SIG-M5 treated with dmso at 0.1 percent for 504 hours (cell line): ENCODE data around the gene RANBP2.
"Not testable (repeated sequence)": the region's sequence is repeated elsewhere in the genome, so short reads cannot be mapped to it uniquely, and the experiment has no call there.

Source experiments
- DNase-seq: peaks from one replicate; lab custom pipeline; 2025; ENCODE audit not compliant: unreplicated experiment; lab: John Stamatoyannopoulos, UW

The RANBP2 gene

DNA sequence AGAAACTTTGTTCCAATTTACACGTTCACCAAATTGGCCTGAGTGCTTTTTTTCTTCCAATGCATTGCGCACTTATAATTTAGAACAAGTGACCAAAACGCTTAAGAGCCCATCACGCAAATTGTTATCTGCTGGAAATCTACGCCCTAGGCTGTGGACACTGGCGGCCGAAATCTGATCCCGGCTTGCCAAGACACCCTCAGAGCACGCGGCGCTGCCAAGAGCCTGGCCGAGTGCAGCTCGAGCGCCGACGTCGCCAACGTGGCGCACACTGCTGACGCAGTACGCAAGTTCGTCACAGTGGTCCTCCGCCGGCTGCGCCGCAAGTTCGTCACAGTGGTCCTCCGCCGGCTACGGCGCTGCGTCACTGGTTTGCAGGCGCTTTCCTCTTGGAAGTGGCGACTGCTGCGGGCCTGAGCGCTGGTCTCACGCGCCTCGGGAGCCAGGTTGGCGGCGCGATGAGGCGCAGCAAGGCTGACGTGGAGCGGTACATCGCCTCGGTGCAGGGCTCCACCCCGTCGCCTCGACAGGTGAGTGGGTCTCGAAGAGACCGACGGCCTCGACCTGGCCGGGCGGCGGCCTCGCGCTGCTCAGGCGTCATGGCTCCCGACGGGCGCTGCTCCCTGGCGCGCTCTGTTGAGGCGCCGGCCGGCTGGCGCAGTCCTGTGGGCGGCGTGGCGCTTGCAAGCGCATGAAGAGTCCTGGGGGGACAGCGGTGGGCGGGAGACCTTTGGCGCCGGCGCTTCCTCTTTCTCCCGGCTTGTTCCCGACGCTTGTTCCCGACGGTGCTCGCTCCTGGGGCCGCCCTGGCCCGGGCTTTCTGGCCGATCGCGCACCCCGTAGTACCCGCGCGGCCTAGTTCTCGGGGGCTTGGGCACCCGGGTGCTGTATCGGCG is at the start of gene RANBP2:
Gene RANBP2 (plus strand): TSS at position 334 of the 896 bp plus-strand sequence. CDS start 125 bp downstream, at position 459.
- peak; percentile 90 for DNase-seq

DNA sequence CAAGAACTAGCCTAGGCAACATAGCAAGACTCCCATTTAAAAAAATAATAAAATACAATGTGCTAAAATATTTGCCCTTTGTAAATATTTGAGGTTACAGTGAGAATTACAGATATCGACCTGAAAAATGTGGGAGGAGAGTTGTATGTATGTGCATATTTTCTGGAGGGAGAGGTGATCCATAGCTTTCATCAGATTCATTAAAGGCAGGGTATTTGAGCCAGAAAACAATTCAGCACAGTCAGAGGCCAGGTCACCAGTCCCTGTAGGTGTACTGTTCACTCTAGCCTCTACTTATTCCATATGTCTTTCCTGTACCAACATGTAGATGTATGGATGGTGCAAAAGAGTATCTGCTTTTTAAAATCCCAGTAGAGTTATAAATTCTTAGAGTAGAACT is 49.0 kb upstream of the RANBP2 start:
- not testable (repeated sequence) for DNase-seq

DNA sequence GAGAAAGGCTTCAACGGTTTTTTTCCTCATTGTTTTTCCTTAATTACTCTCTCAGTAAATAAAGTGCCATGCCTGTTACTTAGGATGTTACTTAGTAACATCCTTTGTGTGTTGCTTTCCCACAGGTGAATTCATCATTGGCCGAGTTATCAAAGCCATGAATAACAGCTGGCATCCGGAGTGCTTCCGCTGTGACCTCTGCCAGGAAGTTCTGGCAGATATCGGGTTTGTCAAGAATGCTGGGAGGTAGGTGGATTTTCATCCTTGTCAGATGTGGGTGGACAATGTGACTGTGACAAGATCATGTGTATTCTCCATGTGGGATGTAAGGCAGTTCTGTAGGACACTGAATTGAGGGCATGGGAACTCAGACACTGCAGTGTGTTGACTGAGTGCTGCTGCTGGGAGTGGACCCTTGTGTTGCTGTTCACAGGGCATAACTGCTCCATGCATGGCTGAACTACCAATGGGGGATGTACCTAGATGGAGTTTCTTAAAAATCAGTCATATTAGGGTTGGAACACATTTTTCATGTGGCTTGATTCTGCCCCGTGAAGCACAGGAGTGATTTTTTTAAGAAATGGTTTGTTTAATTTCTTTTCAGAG is 47.0 kb upstream of the RANBP2 start:
- DNase-seq: not testable (repeated sequence)

- DNase-seq: not testable (repeated sequence)
Measured at GRCh38 chr2:108676522-108676921, 42.8 kb upstream of the RANBP2 start.

GRCh38 chr2:108677239-108677744 is 42.0 kb upstream of the RANBP2 start:
- DNase-seq: not testable (repeated sequence)

- not testable (repeated sequence) for DNase-seq
Measured at GRCh38 chr2:108678198-108678651, 41.1 kb upstream of the RANBP2 start.

GRCh38 chr2:108680805-108681204 is 38.5 kb upstream of the RANBP2 start:
- not testable (repeated sequence) for DNase-seq

DNA sequence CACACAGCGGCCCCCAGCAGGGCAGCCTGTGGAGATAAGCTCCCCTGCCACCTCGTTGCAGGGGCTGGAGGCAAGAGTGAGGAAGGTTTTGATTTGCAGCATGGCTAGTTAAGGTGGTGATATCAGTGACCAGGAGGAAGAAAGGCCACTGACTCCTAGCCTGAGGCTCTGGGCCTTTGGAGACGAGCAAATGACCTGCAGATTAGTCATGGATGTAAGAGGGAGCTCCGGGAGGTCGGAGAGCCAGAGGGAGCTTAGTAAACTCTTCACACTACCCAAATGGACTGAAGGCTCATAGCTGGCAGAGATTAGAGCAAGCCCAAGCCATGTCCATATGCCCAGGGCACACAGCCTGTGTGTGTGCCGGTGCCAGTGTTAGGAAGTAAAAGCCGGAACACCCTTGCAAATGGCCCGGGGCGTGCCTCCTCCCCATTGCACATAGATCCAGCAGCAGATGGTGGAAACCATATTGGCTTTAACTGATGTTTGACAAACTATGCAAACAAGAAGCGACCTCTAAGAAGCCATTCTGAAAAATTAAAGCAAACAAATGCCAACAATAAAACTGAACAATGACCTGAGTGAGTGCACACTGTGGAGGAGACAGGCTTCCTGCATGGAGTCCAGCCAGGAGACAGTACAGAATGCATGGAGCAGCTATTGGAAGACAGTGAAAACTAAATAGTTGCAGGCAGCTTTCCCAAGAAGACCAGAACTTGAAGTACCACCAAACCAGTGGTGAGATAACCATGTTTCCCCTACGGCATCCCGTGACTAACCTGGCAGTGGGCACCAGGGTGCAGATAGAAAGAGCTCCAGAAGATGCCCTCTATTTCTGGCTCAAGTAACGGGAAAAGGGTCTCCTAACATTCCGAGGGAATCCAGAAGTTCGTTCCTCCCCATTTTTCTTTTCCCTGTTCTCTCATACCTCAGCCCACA is 30.2 kb upstream of the RANBP2 start:
- not testable (repeated sequence) for DNase-seq

DNA sequence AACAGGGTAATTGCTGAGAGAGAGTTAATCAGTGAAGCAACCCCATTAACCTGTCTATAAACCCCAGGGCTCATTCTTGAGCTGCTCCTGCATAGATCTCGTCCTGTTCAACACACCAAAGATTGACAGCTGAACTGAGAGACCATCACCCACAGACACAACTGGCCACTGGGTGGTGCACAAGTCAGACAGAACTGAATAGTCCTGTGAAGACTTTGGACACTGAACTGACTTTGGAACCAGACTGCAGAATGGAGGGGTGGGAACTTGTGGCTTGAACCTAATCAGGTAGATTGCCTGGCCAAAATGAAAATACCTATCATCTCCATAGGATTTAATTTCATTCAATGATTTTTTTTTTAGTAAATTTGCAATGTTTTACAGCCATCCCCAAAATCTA is 29.3 kb upstream of the RANBP2 start:
- not testable (repeated sequence) for DNase-seq

- no peak for DNase-seq
Measured at GRCh38 chr2:108691447-108691846, 27.8 kb upstream of the RANBP2 start.

- DNase-seq: no peak
Measured at GRCh38 chr2:108701208-108701607, 18.1 kb upstream of the RANBP2 start.

- no peak for DNase-seq
Measured at GRCh38 chr2:108701806-108702205, 17.5 kb upstream of the RANBP2 start.

GRCh38 chr2:108704871-108705270 is 14.4 kb upstream of the RANBP2 start:
- DNase-seq: no peak

DNA sequence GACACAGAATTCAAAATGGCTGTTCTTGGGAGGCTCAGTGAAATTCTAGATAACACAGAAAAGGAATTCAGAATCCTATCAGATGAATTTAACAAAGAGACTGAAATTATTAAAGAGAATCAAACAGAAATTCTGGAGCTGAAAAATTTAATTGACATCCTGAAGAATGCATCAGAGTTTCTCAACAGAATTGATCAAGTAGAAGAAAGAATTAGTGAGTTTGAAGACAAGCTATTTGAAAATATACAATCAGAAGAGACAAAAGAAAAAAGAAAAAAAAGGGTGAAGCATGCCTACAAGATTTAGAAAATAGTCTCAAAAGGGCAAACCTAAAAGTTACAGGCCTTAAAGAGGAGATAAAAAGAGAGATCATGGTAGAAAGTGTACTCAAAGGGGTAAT is 12.0 kb upstream of the RANBP2 start:
- DNase-seq: no peak

DNA sequence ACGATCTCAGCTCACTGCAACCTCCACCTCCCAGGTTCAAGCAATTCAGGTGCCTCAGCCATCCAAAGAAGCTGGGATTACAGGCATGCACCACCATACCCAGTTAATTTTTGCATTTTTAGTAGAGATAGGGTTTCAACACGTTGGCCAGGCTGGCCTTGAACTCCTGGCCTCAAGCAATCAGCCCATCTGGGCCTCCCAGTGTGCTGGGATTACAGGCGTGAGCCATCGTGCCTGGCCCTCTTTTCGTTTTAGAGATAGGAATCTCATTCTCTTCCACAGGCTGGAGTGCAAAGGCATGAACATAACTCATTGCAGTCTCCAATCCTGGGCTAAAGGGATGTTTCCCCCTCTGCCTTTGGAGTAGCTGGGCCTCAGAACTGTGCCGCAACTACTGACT is 2.3 kb upstream of the RANBP2 start:
- not testable (repeated sequence) for DNase-seq

DNA sequence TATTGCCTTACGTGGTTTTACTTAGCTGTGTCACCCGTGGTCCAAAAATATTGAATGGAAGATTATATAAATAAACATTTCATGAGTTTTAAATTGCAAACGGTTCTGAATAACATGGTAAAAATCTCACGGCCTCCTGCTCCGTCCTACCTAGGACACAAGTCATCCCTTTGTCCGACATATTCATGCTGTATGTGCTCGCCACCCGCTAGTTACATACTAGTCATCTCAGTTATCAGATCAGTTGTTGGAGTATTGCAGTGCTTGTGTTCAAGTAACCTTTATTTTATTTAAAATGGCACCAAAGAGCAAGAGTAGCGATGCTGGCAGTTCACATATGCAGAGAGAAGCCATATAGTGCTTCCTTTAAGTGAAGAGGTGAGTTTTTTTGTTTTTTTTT is 6.8 kb downstream of the RANBP2 start:
- DNase-seq: not testable (repeated sequence)

DNA sequence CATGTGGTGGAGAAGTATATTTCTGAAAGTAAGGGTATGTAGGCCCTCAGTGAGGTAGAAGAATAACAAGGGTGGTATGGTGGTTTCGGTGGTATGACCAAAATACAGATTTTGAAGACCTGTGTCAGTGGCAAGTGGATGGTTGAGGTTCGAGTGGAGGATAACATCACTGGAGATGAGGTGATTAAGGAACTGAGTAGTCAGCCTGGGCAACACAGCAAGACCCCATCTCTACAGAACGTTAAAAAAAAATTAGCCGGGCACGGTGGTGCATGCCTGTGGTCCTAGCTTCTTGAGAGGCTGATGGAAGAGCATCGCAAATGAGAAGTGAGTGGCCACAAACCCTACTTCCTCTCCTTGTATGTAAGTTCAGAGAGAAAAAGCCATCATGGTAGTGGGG is 15.4 kb downstream of the RANBP2 start:
- DNase-seq: not testable (repeated sequence)

GRCh38 chr2:108757973-108758372 is 38.7 kb downstream of the RANBP2 start:
- DNase-seq: not testable (repeated sequence)

- DNase-seq: not testable (repeated sequence)
Measured at GRCh38 chr2:108762618-108763017, 43.3 kb downstream of the RANBP2 start.

DNA sequence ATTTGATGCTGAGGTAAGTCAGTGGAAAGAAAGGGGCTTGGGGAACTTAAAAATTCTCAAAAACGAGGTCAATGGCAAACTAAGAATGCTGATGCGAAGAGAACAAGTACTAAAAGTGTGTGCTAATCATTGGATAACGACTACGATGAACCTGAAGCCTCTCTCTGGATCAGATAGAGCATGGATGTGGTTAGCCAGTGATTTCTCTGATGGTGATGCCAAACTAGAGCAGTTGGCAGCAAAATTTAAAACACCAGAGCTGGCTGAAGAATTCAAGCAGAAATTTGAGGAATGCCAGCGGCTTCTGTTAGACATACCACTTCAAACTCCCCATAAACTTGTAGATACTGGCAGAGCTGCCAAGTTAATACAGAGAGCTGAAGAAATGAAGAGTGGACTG is 47.4 kb downstream of the RANBP2 start:
- not testable (repeated sequence) for DNase-seq

GRCh38 chr2:108767859-108768258 is 48.6 kb downstream of the RANBP2 start:
- not testable (repeated sequence) for DNase-seq
